ENCODE data around the gene PIGS. TPM values are rescaled to one million over a fixed set of nuclear protein-coding genes. Genes with fewer than 3 reads are reported as not detected.
"Not testable (repeated sequence)": the region's sequence is repeated elsewhere in the genome, so short reads cannot be mapped to it uniquely, and the experiment has no call there.

Gene PIGS
- total RNA-seq, 2 experiments from 2014 or later, result 66.3 to 66.6 TPM

GRCh38 chr17:28532050-28532960, 39.0 kb downstream of the PIGS start:
- ChIA-PET CTCF (no interaction called here), POLR2A (no interaction called here)
- no peaks in the 10 kb centered on the region for H3K36me3 Mint-ChIP-seq (ENCODE audit: low read depth)
- H3K27me3 Mint-ChIP-seq, result peaks cover 2% of the 10 kb centered on the region
- H3K9me3 Mint-ChIP-seq, result no peaks in the 10 kb centered on the region
- DNase-seq, result no peak
- H3K4me3 Mint-ChIP-seq, result no peak overlapping the region
- H3K4me1 Mint-ChIP-seq, result no peaks in the 10 kb centered on the region
- H3K27ac Mint-ChIP-seq, result no peak overlapping the region

- no peak for DNase-seq
- Mint-ChIP-seq H3K27me3 (peaks cover 2% of the 10 kb centered on the region), H3K9me3 (no peaks in the 10 kb centered on the region), H3K4me1 (no peaks in the 10 kb centered on the region), H3K27ac (no peak overlapping the region), H3K4me3 (no peak overlapping the region), H3K36me3 (ENCODE audit: low read depth) (no peaks in the 10 kb centered on the region)
- POLR2A ChIA-PET, result no interaction called here
- CTCF ChIA-PET, result interaction anchor here (1.1 kb wide), 1 partner anchor 9 kb away, joined by 3 read pairs; no protein-coding TSS in a partner anchor
Measured at GRCh38 chr17:28530926-28531325, 40.4 kb downstream of the PIGS start.

GRCh38 chr17:28530250-28530649, 41.1 kb downstream of the PIGS start:
- Mint-ChIP-seq H3K4me3 (no peak overlapping the region), H3K27ac (no peak overlapping the region), H3K4me1 (no peaks in the 10 kb centered on the region), H3K27me3 (peaks cover 2% of the 10 kb centered on the region), H3K36me3 (ENCODE audit: low read depth) (no peaks in the 10 kb centered on the region), H3K9me3 (no peaks in the 10 kb centered on the region)
- no peak for DNase-seq
- POLR2A ChIA-PET, result no interaction called here
- CTCF ChIA-PET, result interaction anchor here (1.1 kb wide), 1 partner anchor 10 kb away, joined by 3 read pairs; no protein-coding TSS in a partner anchor

GRCh38 chr17:28529013-28529400, 42.3 kb downstream of the PIGS start:
- Mint-ChIP-seq H3K36me3 (ENCODE audit: low read depth) (no peaks in the 10 kb centered on the region), H3K27ac (no peak overlapping the region), H3K9me3 (no peaks in the 10 kb centered on the region), H3K4me1 (no peaks in the 10 kb centered on the region), H3K27me3 (peaks cover 2% of the 10 kb centered on the region), H3K4me3 (no peak overlapping the region)
- POLR2A ChIA-PET, result no interaction called here
- DNase-seq, result no peak
- CTCF ChIA-PET, result interaction anchor here (1.1 kb wide), 1 partner anchor 12 kb away, joined by 3 read pairs; no protein-coding TSS in a partner anchor

DNA sequence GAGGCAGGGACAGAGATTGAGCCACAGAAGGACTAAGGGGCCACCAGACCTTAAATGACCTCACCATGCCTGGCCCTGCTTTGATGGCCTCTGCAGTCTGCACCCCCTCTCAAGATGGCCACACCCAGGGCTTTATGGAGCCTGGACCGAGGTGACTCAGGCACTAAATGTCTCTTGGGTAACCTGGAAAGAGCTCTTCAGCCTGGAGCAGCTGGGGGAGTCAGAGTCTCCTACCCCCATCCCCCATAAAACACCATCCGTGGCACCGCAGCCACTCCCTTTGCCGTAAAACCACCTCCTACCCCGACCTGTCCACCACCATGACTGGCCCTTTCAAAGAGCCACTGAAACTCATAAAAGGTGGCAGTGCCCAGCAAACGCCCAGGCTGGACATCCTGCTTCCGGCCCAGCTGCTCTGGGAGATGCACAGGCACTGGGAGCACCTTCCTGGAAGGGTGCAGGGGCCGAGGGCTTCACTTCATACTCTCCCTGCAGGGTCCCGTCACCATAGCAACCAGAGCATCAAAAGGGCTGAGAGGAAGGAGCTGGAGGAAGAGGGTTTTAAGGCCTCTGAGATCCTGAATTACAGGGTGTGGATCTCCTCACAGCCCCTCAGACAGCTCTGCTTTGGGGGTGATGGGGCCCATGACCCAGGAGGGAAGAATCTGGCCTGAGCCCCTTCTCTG, 42.9 kb downstream of the PIGS start:
- Mint-ChIP-seq H3K9me3 (no peaks in the 10 kb centered on the region), H3K4me1 (no peaks in the 10 kb centered on the region), H3K4me3 (no peak overlapping the region), H3K36me3 (ENCODE audit: low read depth) (no peaks in the 10 kb centered on the region), H3K27me3 (peaks cover 2% of the 10 kb centered on the region), H3K27ac (no peak overlapping the region)
- ChIA-PET CTCF (interaction anchor here (1.1 kb wide), 1 partner anchor 12 kb away, joined by 3 read pairs; no protein-coding TSS in a partner anchor), POLR2A (no interaction called here)
- no peak for DNase-seq

- Mint-ChIP-seq H3K36me3 (ENCODE audit: low read depth) (no peaks in the 10 kb centered on the region), H3K27me3 (peaks cover 2% of the 10 kb centered on the region), H3K9me3 (no peaks in the 10 kb centered on the region), H3K4me1 (no peaks in the 10 kb centered on the region), H3K4me3 (no peak overlapping the region), H3K27ac (no peak overlapping the region)
- DNase-seq, result no peak
- POLR2A ChIA-PET, result no interaction called here
- CTCF ChIA-PET, result interaction anchor here (1.1 kb wide), 1 partner anchor 13 kb away, joined by 3 read pairs; no protein-coding TSS in a partner anchor
Measured at GRCh38 chr17:28527859-28528258, 43.5 kb downstream of the PIGS start.

GRCh38 chr17:28527181-28527681, 44.1 kb downstream of the PIGS start:
- no peak overlapping the region for H3K4me3 Mint-ChIP-seq
- H3K27me3 Mint-ChIP-seq, result peaks cover 2% of the 10 kb centered on the region
- no peaks in the 10 kb centered on the region for H3K4me1 Mint-ChIP-seq
- no peaks in the 10 kb centered on the region for H3K9me3 Mint-ChIP-seq
- CTCF ChIA-PET, result no interaction called here
- no peak for DNase-seq
- H3K27ac Mint-ChIP-seq, result no peak overlapping the region
- POLR2A ChIA-PET, result no interaction called here
- H3K36me3 Mint-ChIP-seq (ENCODE audit: low read depth), result no peaks in the 10 kb centered on the region

GRCh38 chr17:28526381-28526780, 44.9 kb downstream of the PIGS start:
- Mint-ChIP-seq H3K9me3 (no peaks in the 10 kb centered on the region), H3K27ac (no peak overlapping the region), H3K4me1 (no peaks in the 10 kb centered on the region), H3K4me3 (no peak overlapping the region), H3K27me3 (no peaks in the 10 kb centered on the region), H3K36me3 (ENCODE audit: low read depth) (no peaks in the 10 kb centered on the region)
- ChIA-PET POLR2A (no interaction called here), CTCF (no interaction called here)
- no peak for DNase-seq

DNA sequence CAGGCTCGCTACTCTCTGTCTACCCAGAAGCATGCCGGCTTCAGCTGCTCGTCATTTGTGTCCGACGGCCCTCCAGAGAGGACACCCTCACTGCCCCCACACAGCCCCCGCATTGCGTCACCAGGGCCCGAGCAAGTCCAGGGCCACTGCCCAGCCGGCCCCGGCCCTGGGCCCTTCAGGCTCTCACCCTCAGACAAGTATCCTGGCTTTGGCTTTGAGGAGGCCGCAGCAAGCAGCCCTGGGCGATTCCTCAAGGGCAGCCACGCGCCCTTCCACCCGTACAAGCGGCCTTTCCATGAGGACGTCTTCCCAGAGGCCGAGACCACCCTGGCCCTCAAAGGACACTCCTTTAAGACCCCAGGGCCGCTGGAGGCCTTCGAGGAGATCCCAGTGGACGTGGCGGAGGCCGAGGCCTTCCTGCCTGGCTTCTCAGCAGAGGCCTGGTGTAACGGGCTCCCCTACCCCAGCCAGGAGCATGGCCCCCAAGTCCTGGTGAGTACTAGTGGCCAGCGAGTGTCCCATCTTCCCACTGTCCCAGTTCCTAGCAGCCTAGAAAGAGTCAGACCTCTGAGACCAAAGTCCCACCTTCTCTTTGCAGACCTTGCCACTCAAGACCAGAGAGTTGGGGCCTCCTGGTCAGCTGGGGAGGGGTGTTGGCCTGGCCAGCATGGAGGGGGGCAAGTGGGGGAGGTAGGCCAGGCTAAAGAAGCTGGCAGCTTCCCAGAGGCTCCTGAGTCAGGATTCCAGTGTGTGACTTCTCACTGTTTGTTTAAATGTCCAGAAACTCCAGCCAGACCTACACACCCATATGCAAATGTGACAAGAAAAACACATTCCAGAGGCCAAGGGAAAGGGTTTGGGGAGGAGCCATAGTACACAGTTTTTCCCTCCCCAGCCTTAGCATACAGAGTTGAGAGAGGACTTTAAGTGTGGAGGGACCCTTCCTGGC, 46.6 kb downstream of the PIGS start:
- H3K36me3 Mint-ChIP-seq (ENCODE audit: low read depth), result no peaks in the 10 kb centered on the region
- POLR2A ChIA-PET, result interaction anchor here (1.0 kb wide), 1 partner anchor 29 kb away, joined by 3 read pairs; no protein-coding TSS in a partner anchor
- no peak overlapping the region for H3K4me3 Mint-ChIP-seq
- no peak for DNase-seq
- CTCF ChIA-PET, result no interaction called here
- no peaks in the 10 kb centered on the region for H3K27me3 Mint-ChIP-seq
- H3K27ac Mint-ChIP-seq, result no peak overlapping the region
- H3K9me3 Mint-ChIP-seq, result no peaks in the 10 kb centered on the region
- no peaks in the 10 kb centered on the region for H3K4me1 Mint-ChIP-seq

DNA sequence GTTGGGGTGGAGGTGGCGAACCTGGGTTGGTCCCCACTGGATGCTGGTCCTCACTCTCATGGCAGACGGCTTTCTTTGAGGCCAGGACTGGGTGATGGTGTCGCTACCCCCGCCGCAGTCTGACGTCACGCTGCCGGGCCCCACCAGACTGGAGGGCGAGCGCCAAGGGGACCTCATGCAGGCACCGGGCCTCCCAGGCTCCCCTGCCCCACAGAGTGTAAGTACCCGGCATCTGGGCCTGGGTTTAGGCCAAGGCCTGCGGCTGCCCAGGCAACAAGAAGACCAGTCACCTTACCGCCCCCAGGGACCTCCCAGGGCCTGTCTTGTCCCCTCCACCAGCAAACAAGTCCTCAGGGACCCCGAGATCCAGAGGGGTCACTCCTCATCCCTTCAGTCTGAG, 47.4 kb downstream of the PIGS start:
- Mint-ChIP-seq H3K9me3 (no peaks in the 10 kb centered on the region), H3K36me3 (ENCODE audit: low read depth) (no peaks in the 10 kb centered on the region), H3K27me3 (no peaks in the 10 kb centered on the region), H3K4me1 (no peaks in the 10 kb centered on the region), H3K27ac (no peak overlapping the region), H3K4me3 (no peak overlapping the region)
- DNase-seq, result no peak
- POLR2A ChIA-PET, result interaction anchor here (1.0 kb wide), 1 partner anchor 29 kb away, joined by 3 read pairs; no protein-coding TSS in a partner anchor
- CTCF ChIA-PET, result no interaction called here

- Mint-ChIP-seq H3K9me3 (no peaks in the 10 kb centered on the region), H3K27ac (no peak overlapping the region), H3K4me1 (no peaks in the 10 kb centered on the region), H3K27me3 (no peaks in the 10 kb centered on the region), H3K4me3 (no peak overlapping the region), H3K36me3 (ENCODE audit: low read depth) (no peaks in the 10 kb centered on the region)
- no peak for DNase-seq
- POLR2A ChIA-PET, result no interaction called here
- CTCF ChIA-PET, result no interaction called here
Measured at GRCh38 chr17:28523186-28523585, 48.1 kb downstream of the PIGS start.

DNA sequence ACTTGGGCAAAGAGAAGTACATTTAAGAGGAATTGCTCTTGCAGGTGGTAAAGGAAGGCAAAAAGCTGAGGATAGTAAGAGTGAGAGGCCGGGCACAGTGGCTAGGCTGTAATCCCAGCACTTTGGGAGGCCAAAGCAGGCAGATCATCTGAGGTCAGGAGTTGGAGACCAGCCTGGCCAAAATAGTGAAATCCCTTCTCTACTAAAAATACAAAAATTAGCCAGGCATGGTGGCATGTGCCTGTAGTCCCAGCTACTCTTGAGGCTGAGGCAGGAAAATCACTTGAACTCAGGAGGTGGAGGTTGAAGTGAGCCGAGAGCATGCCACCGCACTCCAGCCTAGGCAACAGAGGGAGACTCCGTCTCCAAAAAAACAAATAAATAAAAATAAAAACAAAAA, 49.0 kb downstream of the PIGS start:
- H3K9me3 Mint-ChIP-seq; H3K36me3 Mint-ChIP-seq (ENCODE audit: low read depth); DNase-seq; CTCF ChIA-PET; H3K4me1 Mint-ChIP-seq; POLR2A ChIA-PET; H3K27ac Mint-ChIP-seq; H3K4me3 Mint-ChIP-seq; H3K27me3 Mint-ChIP-seq: not testable (repeated sequence)
